ENCODE results near the gene SSRP1. TPM values are rescaled to one million over a fixed set of nuclear protein-coding genes. Genes with fewer than 3 reads are reported as not detected.

SSRP1 gene, protein sequence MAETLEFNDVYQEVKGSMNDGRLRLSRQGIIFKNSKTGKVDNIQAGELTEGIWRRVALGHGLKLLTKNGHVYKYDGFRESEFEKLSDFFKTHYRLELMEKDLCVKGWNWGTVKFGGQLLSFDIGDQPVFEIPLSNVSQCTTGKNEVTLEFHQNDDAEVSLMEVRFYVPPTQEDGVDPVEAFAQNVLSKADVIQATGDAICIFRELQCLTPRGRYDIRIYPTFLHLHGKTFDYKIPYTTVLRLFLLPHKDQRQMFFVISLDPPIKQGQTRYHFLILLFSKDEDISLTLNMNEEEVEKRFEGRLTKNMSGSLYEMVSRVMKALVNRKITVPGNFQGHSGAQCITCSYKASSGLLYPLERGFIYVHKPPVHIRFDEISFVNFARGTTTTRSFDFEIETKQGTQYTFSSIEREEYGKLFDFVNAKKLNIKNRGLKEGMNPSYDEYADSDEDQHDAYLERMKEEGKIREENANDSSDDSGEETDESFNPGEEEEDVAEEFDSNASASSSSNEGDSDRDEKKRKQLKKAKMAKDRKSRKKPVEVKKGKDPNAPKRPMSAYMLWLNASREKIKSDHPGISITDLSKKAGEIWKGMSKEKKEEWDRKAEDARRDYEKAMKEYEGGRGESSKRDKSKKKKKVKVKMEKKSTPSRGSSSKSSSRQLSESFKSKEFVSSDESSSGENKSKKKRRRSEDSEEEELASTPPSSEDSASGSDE
- 100 to 1,000 TPM in 1 of 4 donors, 10 to 100 TPM in 3; 29.4 to 115 (median 75.3) TPM for total RNA-seq

DNA sequence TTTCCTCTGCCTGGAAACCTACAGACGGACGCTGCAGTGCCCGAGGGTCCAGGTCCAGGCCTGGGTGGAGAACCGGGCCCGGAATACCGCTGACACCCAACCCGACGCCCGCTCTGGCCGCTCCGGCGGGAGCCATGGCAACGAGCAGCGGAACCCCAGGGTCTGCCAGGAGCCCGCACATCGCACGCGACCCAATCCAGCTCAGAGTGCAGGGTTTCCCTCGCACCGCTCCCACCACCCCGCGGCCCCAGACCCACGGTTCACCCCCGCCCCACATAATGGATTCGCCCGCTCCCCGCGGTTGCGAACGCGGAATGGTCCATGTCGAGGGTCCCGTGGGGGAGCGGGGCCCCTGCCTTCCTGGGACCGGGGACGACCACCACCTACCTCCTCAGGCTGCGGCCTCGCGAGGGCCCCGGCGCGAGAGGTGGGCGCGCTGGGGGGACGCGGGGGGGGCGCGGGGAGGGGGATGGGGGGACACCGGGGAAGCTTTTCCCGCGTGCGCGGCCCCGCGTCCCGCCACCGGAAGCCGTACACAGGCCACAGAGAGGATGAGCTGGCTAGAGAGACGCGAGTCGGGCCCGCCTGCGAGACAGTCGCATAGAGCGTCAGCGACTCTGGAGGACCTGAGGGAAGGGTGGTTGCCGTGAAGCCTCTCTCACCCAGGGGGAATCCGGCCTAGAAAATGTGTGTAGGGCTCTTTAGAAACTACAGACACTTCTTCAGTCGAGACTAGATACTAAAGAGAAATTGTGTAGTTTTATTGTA lies at the start of gene SSRP1:
TSS of gene SSRP1 (minus strand) at position 550 of the 768 bp plus-strand sequence. CDS start 771 bp downstream, outside the sequence.
- peak within 1 kb of the TSS; percentile 70 to 81 for H3K4me3 ChIP-seq
- intact Hi-C loops (cut with DNase I; ENCODE audit: low total_unique reads): no loop called here
- H3K36me3 ChIP-seq: no peaks in the 10 kb centered on the region
- peak in 1 of 2 donors; percentile 31 for TF ChIP-seq POLR2A (IDR thresholded peaks at IDR 0.05)
- TF ChIP-seq, protein P1, sequence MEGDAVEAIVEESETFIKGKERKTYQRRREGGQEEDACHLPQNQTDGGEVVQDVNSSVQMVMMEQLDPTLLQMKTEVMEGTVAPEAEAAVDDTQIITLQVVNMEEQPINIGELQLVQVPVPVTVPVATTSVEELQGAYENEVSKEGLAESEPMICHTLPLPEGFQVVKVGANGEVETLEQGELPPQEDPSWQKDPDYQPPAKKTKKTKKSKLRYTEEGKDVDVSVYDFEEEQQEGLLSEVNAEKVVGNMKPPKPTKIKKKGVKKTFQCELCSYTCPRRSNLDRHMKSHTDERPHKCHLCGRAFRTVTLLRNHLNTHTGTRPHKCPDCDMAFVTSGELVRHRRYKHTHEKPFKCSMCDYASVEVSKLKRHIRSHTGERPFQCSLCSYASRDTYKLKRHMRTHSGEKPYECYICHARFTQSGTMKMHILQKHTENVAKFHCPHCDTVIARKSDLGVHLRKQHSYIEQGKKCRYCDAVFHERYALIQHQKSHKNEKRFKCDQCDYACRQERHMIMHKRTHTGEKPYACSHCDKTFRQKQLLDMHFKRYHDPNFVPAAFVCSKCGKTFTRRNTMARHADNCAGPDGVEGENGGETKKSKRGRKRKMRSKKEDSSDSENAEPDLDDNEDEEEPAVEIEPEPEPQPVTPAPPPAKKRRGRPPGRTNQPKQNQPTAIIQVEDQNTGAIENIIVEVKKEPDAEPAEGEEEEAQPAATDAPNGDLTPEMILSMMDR (IDR thresholded peaks at IDR 0.05): peak in 1 of 4 experiments; percentile 17
- no peaks in the 10 kb centered on the region for H3K4me1 ChIP-seq
- no peaks in the 10 kb centered on the region for H3K27me3 ChIP-seq
- peak; percentile 86 to 87 for DNase-seq
- H3K9me3 ChIP-seq: no peaks in the 10 kb centered on the region
- H3K27ac ChIP-seq: peak within 1 kb of the TSS; percentile 81 to 96

DNA sequence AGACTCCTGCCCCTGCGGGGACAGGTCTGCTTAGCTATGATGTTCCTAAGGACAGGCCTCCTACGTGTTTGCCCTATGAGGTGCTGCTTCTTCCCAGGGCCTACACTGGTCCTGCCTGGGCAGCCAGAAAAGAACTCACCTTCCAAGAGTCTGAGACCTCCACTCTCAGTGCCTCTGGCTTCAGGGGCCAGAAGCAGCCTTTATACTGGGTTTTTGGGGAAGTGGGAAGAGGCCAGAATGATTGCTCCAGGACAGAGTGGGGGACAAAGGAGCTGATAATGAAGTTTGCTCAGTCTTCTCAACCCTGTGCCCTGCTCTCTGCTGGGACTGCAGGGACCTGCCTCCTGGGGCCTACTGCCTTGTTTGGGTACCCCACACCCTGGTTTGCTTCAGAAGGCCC lies 45.3 kb upstream of the SSRP1 start, which contains the start of gene PRG3:
TSS of gene PRG3 (minus strand) at position 176 of the 400 bp plus-strand sequence. CDS start 442 bp downstream, outside the sequence.
- Histone ChIP-seq H3K9me3 (no peaks in the 10 kb centered on the region), H3K27ac (no peak within 1 kb of the TSS), H3K4me1 (no peaks in the 10 kb centered on the region), H3K4me3 (no peak within 1 kb of the TSS), H3K27me3 (no peaks in the 10 kb centered on the region), H3K36me3 (no peaks in the 10 kb centered on the region)
- intact Hi-C loops (cut with DNase I; ENCODE audit: low total_unique reads): no loop called here
- TF ChIP-seq, protein P1 (IDR thresholded peaks at IDR 0.05): no peak
- TF ChIP-seq POLR2A (IDR thresholded peaks at IDR 0.05): no peak
- no peak for DNase-seq

DNA sequence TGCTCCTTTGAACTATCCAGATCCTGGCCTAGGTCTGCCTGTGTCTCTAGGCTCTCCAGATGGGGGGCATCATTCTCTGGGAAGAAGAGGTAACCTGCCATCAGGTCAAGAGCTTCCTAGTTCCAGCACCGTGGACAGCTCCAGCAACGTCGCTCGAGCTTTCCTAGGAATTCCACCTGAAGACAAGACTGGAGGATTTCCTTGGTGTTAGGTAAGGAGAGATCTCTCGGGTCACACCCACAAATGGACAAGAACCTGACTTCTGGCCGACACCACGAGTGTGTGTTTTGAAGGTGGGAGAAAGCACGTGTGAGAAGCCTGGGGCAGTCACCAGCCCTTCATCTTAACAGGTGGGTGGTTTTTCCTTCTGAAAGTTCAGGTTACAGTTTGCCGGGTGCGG lies 44.0 kb upstream of the SSRP1 start:
- no peaks in the 10 kb centered on the region for H3K9me3 ChIP-seq
- no peak for DNase-seq
- H3K36me3 ChIP-seq: no peaks in the 10 kb centered on the region
- no peak overlapping the region for H3K27ac ChIP-seq
- intact Hi-C loops (cut with DNase I; ENCODE audit: low total_unique reads): no loop called here
- no peak overlapping the region for H3K4me3 ChIP-seq
- H3K4me1 ChIP-seq: no peaks in the 10 kb centered on the region
- TF ChIP-seq, protein P1 (IDR thresholded peaks at IDR 0.05): no peak
- no peak for TF ChIP-seq POLR2A (IDR thresholded peaks at IDR 0.05)
- H3K27me3 ChIP-seq: no peaks in the 10 kb centered on the region

DNA sequence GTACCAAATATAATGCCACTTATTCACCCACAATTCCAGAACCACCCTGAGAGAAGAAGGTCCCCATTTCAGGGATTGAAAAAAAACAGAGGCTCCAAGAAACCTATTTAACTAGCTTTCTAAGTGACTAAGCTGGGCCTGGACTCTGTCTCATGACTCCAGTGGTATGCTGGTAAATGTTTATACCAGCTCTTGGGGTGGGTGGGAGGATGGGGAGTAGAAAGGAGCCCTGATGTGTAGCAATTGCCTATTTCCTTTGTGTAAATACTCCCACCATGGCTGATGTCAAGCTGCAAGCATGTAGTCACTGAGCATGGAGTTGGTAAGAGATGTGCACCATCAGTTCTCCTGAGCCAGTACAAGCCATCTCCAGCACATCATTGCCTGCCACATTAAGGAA lies 42.5 kb upstream of the SSRP1 start:
- no peak for DNase-seq
- Histone ChIP-seq H3K36me3 (no peaks in the 10 kb centered on the region), H3K4me3 (no peak overlapping the region), H3K9me3 (no peaks in the 10 kb centered on the region), H3K27me3 (no peaks in the 10 kb centered on the region), H3K4me1 (no peaks in the 10 kb centered on the region), H3K27ac (no peak overlapping the region)
- no peak for TF ChIP-seq POLR2A (IDR thresholded peaks at IDR 0.05)
- TF ChIP-seq, protein P1 (IDR thresholded peaks at IDR 0.05): no peak
- intact Hi-C loops (cut with DNase I; ENCODE audit: low total_unique reads): no loop called here

Data from uterus (tissue), 4 donors.